ENCODE data around the gene CTRL.

CTRL gene

DNA sequence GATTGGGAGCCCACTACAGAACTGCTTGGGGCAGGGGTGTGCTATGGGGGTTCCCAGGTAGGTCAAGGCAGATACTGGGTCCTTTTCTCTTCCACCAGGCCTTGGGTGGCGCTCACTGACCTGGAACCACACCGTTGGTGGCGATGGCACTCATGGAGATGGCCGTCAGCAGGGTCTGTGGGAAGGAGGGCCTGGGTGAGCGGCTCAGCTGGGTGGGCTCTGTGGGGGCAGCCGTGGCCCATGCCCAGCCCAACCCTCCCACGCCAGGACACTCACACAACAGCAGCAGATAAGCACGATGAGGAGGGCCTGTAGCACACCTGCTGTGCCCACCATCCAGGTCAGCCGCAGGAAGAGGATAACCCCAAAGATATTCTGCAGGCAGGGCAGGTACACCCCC lies 26.0 kb upstream of the CTRL start:
- no peak overlapping the region for H3K9ac ChIP-seq (ENCODE audit: low read depth, low read length)
- H3K36me3 ChIP-seq (ENCODE audit: control insufficient read depth, insufficient read depth, low read length), result peaks cover 59% of the 10 kb centered on the region
- H3K27me3 ChIP-seq (ENCODE audit: control insufficient read depth, insufficient read depth, low read length), result no peaks in the 10 kb centered on the region

DNA sequence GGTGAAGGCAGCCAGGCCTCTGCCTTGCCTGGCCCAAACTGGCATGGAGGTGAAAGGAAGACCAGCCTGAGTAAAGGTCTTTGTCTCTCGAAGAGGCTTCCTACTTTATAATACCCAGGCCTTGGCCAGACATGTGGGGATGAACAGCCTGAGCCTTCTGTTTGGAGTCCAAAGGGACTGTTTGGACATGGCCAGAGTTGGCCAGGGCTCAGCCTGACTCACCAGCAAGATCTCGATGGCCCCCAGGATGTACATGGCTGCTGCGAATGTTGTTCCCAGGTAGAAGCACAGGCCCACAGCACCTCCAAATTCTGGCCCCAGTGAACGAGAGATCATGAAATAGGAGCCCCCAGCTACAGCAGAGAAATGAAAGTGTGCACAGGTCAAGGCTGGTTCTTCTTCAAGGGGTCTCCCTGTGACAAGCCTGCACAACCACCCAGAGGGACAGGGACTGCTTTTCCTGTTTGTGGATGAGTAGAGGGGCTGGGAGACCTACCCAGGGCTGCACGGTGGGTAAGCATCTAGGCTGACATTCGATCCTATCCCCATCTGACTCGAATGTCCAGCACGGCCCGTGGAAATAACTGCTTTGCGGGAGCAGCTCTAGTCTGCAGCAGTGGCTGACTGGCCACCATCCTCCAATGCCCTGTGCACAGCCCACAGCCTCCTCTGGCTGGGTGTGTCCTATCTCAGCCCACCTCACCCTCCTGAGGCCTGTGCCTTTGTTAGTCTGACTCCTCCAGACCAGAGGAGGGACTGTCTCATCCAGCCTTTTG lies 22.9 kb upstream of the CTRL start:
- Histone ChIP-seq H3K4me3 (ENCODE audit: low read depth, low read length) (no peak overlapping the region), H3K36me3 (ENCODE audit: control insufficient read depth, insufficient read depth, low read length) (peaks cover 50% of the 10 kb centered on the region), H3K9ac (ENCODE audit: low read depth, low read length) (no peak overlapping the region), H3K27me3 (ENCODE audit: control insufficient read depth, insufficient read depth, low read length) (no peaks in the 10 kb centered on the region), H3K4me1 (ENCODE audit: control insufficient read depth, insufficient read depth, low read length) (no peaks in the 10 kb centered on the region), H3K9me3 (ENCODE audit: control insufficient read depth, insufficient read depth, low read length) (no peaks in the 10 kb centered on the region)

More for the DNA sequence above, 26.0 kb upstream of the CTRL start:
- H3K9me3 ChIP-seq (ENCODE audit: control insufficient read depth, insufficient read depth, low read length), result no peaks in the 10 kb centered on the region
- no peak overlapping the region for H3K4me3 ChIP-seq (ENCODE audit: low read depth, low read length)
- H3K4me1 ChIP-seq (ENCODE audit: control insufficient read depth, insufficient read depth, low read length), result no peaks in the 10 kb centered on the region

DNA sequence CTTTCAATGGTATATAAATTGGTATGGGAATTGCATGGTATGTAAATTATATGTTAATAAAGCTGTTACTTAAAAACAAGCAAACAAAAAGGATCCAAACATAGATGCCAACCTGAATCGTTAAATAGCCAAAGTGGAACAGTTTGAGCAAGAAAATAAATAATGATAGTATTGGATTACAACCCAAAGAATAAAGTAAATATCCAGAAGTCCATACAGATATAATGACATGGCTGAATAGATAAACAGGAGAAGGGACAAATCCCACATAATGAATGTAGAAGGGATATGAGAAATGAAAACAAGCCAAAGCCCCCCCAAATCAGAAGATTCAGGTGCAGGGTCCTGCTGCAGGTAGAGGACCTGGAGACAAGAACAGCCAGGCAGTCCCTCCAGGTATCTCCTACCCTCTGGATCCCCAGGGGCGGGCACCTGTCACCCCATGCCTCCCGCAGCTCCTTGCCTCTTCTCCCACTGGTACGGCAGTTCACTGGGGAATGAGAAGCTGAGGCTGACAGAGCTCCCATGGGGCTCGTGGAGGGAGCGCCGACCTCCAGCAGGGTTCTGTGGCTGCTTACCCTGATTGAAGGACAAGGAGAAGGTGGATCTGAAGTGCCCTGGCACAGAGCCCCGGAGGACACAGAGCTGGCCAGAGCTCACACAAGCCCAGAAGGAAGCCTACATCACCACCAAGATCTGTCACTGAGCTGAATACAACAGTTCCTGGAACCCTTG lies 22.1 kb upstream of the CTRL start:
- no peaks in the 10 kb centered on the region for H3K27me3 ChIP-seq (ENCODE audit: control insufficient read depth, insufficient read depth, low read length)
- peaks cover 47% of the 10 kb centered on the region for H3K36me3 ChIP-seq (ENCODE audit: control insufficient read depth, insufficient read depth, low read length)
- no peaks in the 10 kb centered on the region for H3K4me1 ChIP-seq (ENCODE audit: control insufficient read depth, insufficient read depth, low read length)
- H3K4me3 ChIP-seq (ENCODE audit: low read depth, low read length), result no peak overlapping the region
- no peak overlapping the region for H3K9ac ChIP-seq (ENCODE audit: low read depth, low read length)
- H3K9me3 ChIP-seq (ENCODE audit: control insufficient read depth, insufficient read depth, low read length), result no peaks in the 10 kb centered on the region

DNA sequence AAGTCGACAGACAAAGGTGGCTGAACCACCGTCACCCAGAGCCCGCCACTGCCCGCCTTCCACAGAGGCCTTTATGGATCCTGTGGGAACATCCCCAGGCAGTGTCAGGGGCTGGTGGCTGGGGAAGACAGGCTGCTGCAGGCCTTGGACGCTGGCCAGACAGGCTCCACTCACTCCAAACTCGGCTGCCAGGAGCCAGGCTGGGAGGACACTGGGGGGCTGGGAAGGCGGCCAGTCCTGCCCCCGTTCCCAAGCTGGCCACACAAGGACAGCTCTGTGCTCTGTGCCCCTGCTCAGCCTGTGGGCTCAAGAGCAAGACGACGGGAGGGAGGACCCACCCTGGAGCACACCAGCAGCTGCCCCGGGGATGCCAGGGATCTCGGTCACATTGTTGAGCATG lies 19.8 kb upstream of the CTRL start:
- H3K36me3 ChIP-seq (ENCODE audit: control insufficient read depth, insufficient read depth, low read length), result peaks cover 58% of the 10 kb centered on the region
- H3K9ac ChIP-seq (ENCODE audit: low read depth, low read length), result no peak overlapping the region
- no peaks in the 10 kb centered on the region for H3K9me3 ChIP-seq (ENCODE audit: control insufficient read depth, insufficient read depth, low read length)
- no peaks in the 10 kb centered on the region for H3K27me3 ChIP-seq (ENCODE audit: control insufficient read depth, insufficient read depth, low read length)
- no peak overlapping the region for H3K4me3 ChIP-seq (ENCODE audit: low read depth, low read length)
- no peaks in the 10 kb centered on the region for H3K4me1 ChIP-seq (ENCODE audit: control insufficient read depth, insufficient read depth, low read length)

DNA sequence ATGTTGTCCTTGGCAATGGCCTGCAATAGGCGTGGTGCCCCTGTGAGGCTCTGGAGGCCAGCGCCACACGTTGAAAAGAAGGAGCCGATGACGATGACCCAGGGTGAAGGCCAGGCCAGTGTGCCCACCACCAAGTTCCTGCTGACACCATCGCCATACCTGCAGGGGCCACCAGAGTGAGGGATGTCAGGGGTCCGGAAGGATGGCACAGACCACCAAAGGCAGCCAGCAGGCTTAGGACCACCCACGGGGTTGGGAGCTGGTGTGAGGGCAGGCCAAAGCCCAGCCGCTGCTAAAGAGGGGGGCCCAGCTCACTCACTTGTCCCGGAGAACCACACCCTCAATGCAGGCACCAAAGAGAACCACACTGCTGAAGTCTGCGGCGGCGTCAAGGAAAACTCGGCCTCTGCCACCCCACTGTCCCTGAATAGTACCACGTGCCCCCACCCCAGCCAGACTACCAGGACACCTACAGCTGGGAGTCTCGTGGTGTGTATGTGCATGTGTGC lies 18.7 kb upstream of the CTRL start:
- H3K9me3 ChIP-seq (ENCODE audit: control insufficient read depth, insufficient read depth, low read length), result no peaks in the 10 kb centered on the region
- no peaks in the 10 kb centered on the region for H3K27me3 ChIP-seq (ENCODE audit: control insufficient read depth, insufficient read depth, low read length)
- H3K4me1 ChIP-seq (ENCODE audit: control insufficient read depth, insufficient read depth, low read length), result no peaks in the 10 kb centered on the region
- no peak overlapping the region for H3K4me3 ChIP-seq (ENCODE audit: low read depth, low read length)
- H3K9ac ChIP-seq (ENCODE audit: low read depth, low read length), result no peak overlapping the region
- H3K36me3 ChIP-seq (ENCODE audit: control insufficient read depth, insufficient read depth, low read length), result peaks cover 66% of the 10 kb centered on the region

DNA sequence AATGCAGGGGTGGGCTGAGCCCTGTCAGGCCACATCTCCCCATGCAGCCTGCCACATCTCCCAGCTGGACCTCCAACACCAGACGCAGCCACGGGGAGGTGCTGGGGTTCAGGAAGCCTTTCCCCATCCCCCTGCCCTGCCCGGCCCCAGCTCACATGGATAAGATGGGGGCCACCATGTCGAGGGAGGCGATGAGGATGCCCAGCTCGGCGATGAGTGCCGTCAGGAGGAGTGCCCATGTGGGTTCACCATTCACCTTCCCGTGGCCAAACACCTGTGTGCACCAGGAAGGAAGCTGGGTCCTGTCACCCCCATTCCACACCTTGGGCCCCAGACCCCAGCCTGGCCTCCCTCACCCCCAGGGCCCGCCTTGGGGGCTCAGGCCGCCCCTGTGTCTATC lies 18.0 kb upstream of the CTRL start:
- H3K9ac ChIP-seq (ENCODE audit: low read depth, low read length), result no peak overlapping the region
- H3K36me3 ChIP-seq (ENCODE audit: control insufficient read depth, insufficient read depth, low read length), result peaks cover 67% of the 10 kb centered on the region
- no peaks in the 10 kb centered on the region for H3K9me3 ChIP-seq (ENCODE audit: control insufficient read depth, insufficient read depth, low read length)
- no peak overlapping the region for H3K4me3 ChIP-seq (ENCODE audit: low read depth, low read length)
- no peaks in the 10 kb centered on the region for H3K4me1 ChIP-seq (ENCODE audit: control insufficient read depth, insufficient read depth, low read length)
- no peaks in the 10 kb centered on the region for H3K27me3 ChIP-seq (ENCODE audit: control insufficient read depth, insufficient read depth, low read length)

DNA sequence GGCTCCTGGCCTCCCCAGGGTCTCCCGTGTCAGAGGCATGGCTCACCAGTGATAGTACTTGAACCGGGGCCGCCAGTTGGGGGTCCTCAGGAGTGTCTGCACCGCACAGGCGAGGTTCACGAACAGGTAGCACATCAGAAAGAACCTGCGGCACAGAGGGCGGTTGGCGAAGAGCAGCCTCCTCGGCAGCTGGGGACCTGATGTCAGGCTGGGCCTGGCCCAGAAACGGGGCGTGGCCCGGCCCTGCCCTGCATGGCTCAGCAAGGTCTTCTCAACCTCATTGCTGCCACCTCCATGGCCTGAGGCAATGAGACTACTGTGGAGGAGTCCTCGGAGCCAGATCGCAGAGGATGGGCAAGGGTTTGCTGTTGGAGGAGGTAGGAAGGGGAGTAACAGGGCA lies 16.4 kb upstream of the CTRL start:
- H3K4me3 ChIP-seq (ENCODE audit: low read depth, low read length), result no peak overlapping the region
- H3K4me1 ChIP-seq (ENCODE audit: control insufficient read depth, insufficient read depth, low read length), result no peaks in the 10 kb centered on the region
- H3K36me3 ChIP-seq (ENCODE audit: control insufficient read depth, insufficient read depth, low read length), result peaks cover 59% of the 10 kb centered on the region
- H3K9ac ChIP-seq (ENCODE audit: low read depth, low read length), result no peak overlapping the region
- no peaks in the 10 kb centered on the region for H3K27me3 ChIP-seq (ENCODE audit: control insufficient read depth, insufficient read depth, low read length)
- no peaks in the 10 kb centered on the region for H3K9me3 ChIP-seq (ENCODE audit: control insufficient read depth, insufficient read depth, low read length)

DNA sequence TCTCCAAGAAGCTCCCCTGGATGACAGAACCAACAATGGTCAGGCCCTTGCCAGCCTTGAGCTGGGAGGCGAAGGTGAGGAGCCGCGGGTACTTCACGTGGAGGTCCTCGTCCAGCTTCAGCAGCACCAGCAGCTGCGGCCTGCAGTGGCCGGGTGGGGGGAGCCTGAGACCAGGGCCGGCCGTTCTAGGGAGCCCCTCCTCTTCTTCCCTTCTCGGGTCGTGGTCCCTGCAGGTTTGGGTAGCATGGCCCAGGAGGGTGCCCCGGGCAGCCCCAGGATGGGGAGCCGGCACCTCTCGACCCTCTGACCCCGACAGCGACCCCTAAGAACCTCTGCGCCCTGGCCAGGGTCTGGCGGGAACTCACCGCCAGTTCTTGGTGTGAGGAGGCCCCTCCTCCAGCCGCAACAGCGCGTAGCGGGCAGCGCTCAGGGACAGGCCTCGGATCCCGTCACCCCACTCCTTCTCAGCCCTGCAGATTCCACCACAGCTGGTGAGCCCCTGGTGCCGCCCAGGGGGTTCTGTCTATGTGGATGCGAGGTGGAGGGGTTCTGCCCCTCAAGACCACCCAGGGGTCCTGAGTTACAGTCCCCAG lies 15.4 kb upstream of the CTRL start:
- no peak overlapping the region for H3K9ac ChIP-seq (ENCODE audit: low read depth, low read length)
- no peaks in the 10 kb centered on the region for H3K4me1 ChIP-seq (ENCODE audit: control insufficient read depth, insufficient read depth, low read length)
- no peak overlapping the region for H3K4me3 ChIP-seq (ENCODE audit: low read depth, low read length)
- no peaks in the 10 kb centered on the region for H3K9me3 ChIP-seq (ENCODE audit: control insufficient read depth, insufficient read depth, low read length)
- peaks cover 64% of the 10 kb centered on the region for H3K36me3 ChIP-seq (ENCODE audit: control insufficient read depth, insufficient read depth, low read length)
- H3K27me3 ChIP-seq (ENCODE audit: control insufficient read depth, insufficient read depth, low read length), result no peaks in the 10 kb centered on the region

DNA sequence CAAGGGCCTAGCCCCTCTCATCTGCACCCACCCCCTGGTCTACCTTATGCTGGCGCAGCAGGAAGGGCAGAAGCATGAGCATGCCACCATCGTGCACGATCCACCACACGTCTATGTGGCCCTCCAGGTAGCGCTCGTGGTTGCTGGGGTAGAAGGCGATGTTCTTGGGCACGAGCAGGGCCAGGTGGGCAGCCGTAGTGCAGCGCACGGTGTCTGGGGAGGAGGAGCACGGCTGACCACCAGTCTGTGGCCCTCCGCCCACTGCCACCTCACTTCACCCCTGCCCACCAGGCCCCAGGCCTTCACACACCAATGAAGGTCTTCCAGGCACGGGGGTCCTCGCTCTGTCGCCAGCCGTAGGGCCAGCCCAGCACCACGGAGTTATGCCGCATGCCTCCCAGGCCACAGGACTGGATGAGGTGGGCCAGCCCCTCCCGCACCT lies 14.5 kb upstream of the CTRL start:
- Histone ChIP-seq H3K4me3 (ENCODE audit: low read depth, low read length) (no peak overlapping the region), H3K36me3 (ENCODE audit: control insufficient read depth, insufficient read depth, low read length) (peaks cover 60% of the 10 kb centered on the region), H3K9ac (ENCODE audit: low read depth, low read length) (no peak overlapping the region), H3K27me3 (ENCODE audit: control insufficient read depth, insufficient read depth, low read length) (no peaks in the 10 kb centered on the region), H3K9me3 (ENCODE audit: control insufficient read depth, insufficient read depth, low read length) (no peaks in the 10 kb centered on the region), H3K4me1 (ENCODE audit: control insufficient read depth, insufficient read depth, low read length) (no peaks in the 10 kb centered on the region)

DNA sequence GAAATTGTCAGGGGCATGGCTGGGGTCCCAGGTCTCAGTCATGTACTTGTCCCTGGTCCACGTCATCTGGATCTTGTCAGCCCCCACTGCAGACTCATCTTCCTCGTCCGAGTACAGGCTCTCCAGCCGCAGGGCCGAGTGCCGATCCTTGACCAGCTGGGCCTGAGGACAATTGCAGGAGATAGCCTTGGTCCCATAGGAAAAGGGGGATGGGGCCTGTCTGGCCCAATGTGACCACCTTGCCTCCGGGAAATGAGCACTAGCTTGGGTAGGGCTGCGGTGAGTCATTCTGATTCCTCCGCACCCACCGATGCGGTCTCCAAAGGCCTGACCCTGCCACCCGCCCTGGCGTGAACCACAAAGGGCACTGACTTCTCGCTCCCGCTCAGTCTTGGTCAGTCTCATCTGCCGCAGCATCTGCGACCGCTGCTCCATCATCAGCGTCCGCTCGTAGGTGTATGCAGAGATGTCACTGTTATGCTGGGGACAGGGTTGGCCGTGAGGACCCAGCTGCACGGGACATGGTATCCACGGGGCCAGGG lies 13.8 kb upstream of the CTRL start:
- Histone ChIP-seq H3K4me3 (ENCODE audit: low read depth, low read length) (no peak overlapping the region), H3K9me3 (ENCODE audit: control insufficient read depth, insufficient read depth, low read length) (no peaks in the 10 kb centered on the region), H3K36me3 (ENCODE audit: control insufficient read depth, insufficient read depth, low read length) (peaks cover 54% of the 10 kb centered on the region), H3K9ac (ENCODE audit: low read depth, low read length) (no peak overlapping the region), H3K4me1 (ENCODE audit: control insufficient read depth, insufficient read depth, low read length) (no peaks in the 10 kb centered on the region), H3K27me3 (ENCODE audit: control insufficient read depth, insufficient read depth, low read length) (no peaks in the 10 kb centered on the region)

DNA sequence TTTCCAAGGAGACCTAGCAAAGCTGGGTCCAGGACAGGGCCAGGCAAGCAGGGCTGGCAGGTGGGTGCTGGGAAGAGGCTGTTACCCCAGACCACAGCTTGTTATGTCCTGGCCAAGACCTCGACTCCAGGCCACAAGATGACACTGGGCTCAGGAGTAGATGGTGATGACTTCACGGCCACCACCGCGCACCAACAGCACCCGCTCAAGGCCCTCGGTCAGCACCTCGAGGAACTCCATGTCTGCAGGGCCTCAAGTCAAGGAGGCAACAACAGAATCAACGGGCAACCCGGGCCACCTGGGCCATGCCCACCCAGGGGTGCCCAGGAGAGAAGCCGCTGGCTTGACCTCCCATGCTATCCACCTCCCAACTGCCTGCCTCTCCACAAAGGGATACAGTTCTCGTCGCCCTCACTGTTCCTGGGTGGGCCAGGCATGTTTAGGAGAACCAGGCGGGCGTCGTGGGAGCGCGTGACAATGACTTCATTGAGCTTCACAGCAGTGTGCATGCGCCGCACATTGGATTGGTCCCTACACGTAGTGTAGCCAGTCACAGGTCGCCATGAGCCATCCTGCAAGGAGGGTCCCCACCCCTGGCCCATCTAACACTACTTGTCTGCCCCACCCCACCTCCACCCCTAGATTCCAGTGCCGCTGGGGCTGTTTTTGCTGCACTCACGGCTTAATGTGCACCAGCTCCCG lies 13.2 kb upstream of the CTRL start:
- Histone ChIP-seq H3K9me3 (ENCODE audit: control insufficient read depth, insufficient read depth, low read length) (no peaks in the 10 kb centered on the region), H3K27me3 (ENCODE audit: control insufficient read depth, insufficient read depth, low read length) (no peaks in the 10 kb centered on the region), H3K4me3 (ENCODE audit: low read depth, low read length) (no peak overlapping the region), H3K4me1 (ENCODE audit: control insufficient read depth, insufficient read depth, low read length) (no peaks in the 10 kb centered on the region), H3K9ac (ENCODE audit: low read depth, low read length) (no peak overlapping the region), H3K36me3 (ENCODE audit: control insufficient read depth, insufficient read depth, low read length) (peaks cover 47% of the 10 kb centered on the region)
